K562 (cell line): Measurements from ENCODE around the gene PUM1. TPM values are rescaled to one million over a fixed set of nuclear protein-coding genes. Genes with fewer than 3 reads are reported as not detected.

Source experiments
- CEBPG ChIP-seq, 3 experiments: fragments of 200-800 bp in 1 of 3; sonication (Bioruptor generic) in 1 of 3; sonication (generic) in 1 of 3; formaldehyde crosslinking in 1 of 3; IDR thresholded peaks in 2 of 3; conservative IDR thresholded peaks in 1 of 3; 2 replicates each; pipeline versions ENCODE4 v1.6.1 to v1.8.0; 2016 to 2022; ENCODE audit warnings: missing compliant biosample characterization in 2 of 3, missing genetic modification characterization in 2 of 3, mild to moderate bottlenecking in 1 of 3, missing genetic modification reagents in 1 of 3
- DDX20 ChIP-seq: fragments of 450-650 bp; IDR thresholded peaks from 2 replicates; pipeline ENCODE4 v1.6.1; 2016; ENCODE audit warnings: missing genetic modification characterization, low read depth, mild to moderate bottlenecking, missing compliant biosample characterization, moderate library complexity
- GTF3C2 ChIP-seq: IDR thresholded peaks from 3 replicates; pipeline ENCODE4 v1.6.1; 2011; ENCODE audit warnings: borderline replicate concordance, mild to moderate bottlenecking, moderate library complexity; ENCODE audit not compliant: insufficient read length; ENCODE audit errors: extremely low read depth
- HDAC1 ChIP-seq, 2 experiments: fragments of 450-650 bp; IDR thresholded peaks; 2 replicates each; pipeline ENCODE4 v1.6.1; 2016 to 2017; ENCODE audit warnings: inconsistent platforms in 1 of 2, mild to moderate bottlenecking in 1 of 2, moderate library complexity in 1 of 2
- NCOA2 ChIP-seq, 2 experiments: fragments of 450-650 bp; IDR thresholded peaks; 2 replicates each; pipeline ENCODE4 v1.6.1; 2018; ENCODE audit warnings: mild to moderate bottlenecking in 2 of 2, moderate library complexity in 1 of 2; ENCODE audit not compliant: partially characterized antibody in 2 of 2
- PHF8 ChIP-seq: fragments of 200-600 bp; sonication (generic); IDR thresholded peaks from 2 replicates; pipeline ENCODE4 v1.6.1; 2012; ENCODE audit warnings: mixed run types, mild to moderate bottlenecking, inconsistent platforms, low read length, moderate library complexity, borderline replicate concordance
- POLR2B ChIP-seq: fragments of 450-650 bp; IDR thresholded peaks from 2 replicates; pipeline ENCODE4 v1.6.1; 2018; ENCODE audit warnings: low read depth; ENCODE audit not compliant: partially characterized antibody
- SRSF3 ChIP-seq: fragments of 200-400 bp; formaldehyde crosslinking; IDR thresholded peaks from 2 replicates; pipeline ENCODE4 v1.6.1; 2016; ENCODE audit warnings: mild to moderate bottlenecking, low read length, moderate library complexity; ENCODE audit not compliant: insufficient read depth
- TOE1 ChIP-seq, 2 experiments: fragments of 450-650 bp in 1 of 2; sonication (generic) in 1 of 2; formaldehyde crosslinking in 1 of 2; IDR thresholded peaks; 2 replicates each; pipeline versions ENCODE4 v1.7.1 to v1.8.0; 2016 to 2022; ENCODE audit warnings: borderline replicate concordance in 2 of 2, mild to moderate bottlenecking in 2 of 2, antibody characterized with exemption in 1 of 2, inconsistent platforms in 1 of 2, low read depth in 1 of 2, missing genetic modification reagents in 1 of 2, moderate library complexity in 1 of 2
- USF2 ChIP-seq: sonication (generic); formaldehyde crosslinking; IDR thresholded peaks from 2 replicates; pipeline ENCODE4 v1.5.0; 2020; ENCODE audit warnings: missing genetic modification reagents
- ZC3H11A ChIP-seq: IDR thresholded peaks from 2 replicates; pipeline ENCODE4 v1.6.1; 2012; ENCODE audit warnings: low read depth, low read length, improper control_type of control experiment
- ZNF143 ChIP-seq: sonication (generic); formaldehyde crosslinking; IDR thresholded peaks from 2 replicates; pipeline ENCODE4 v1.9.0; 2022; ENCODE audit warnings: mild to moderate bottlenecking, missing genetic modification reagents
- ZNF384 ChIP-seq: IDR thresholded peaks from 2 replicates; pipeline ENCODE4 v1.6.1; 2012; ENCODE audit warnings: low read depth, low read length, improper control_type of control experiment
- ZNF445 ChIP-seq: fragments of 250-450 bp; sonication (Bioruptor Pico); IDR thresholded peaks from 2 replicates; pipeline ENCODE4 v1.4.0; 2020; ENCODE audit warnings: low read depth, mild to moderate bottlenecking, moderate library complexity
- polyA plus RNA-seq, 8 experiments: library from polyadenylated mRNA; depleted of rRNA in 4 of 8; stranded (reverse) in 5 of 8; unstranded in 3 of 8; fragments of >200 nt; fragmentation: Nextera tagmentation in 2 of 8; fragmentation: Illumina TruSeq in 1 of 8; extraction: Ambion mirVana in 2 of 8; extraction: Trizol in 1 of 8; gene quantifications; 2 replicates each; pipeline versions ENCODE4 v1.2.1 to v1.2.3, GENCODE V29; 2011 to 2014; ENCODE audit warnings: inconsistent platforms in 1 of 8, missing spikeins in 1 of 8
- total RNA-seq, 7 experiments: library from RNA; depleted of rRNA in 6 of 7; stranded (reverse); fragments of >200 nt in 6 of 7; fragmentation: Illumina TruSeq in 2 of 7; extraction: Trizol in 2 of 7; gene quantifications; 2 replicates each; pipeline versions ENCODE4 v1.2.1 to v1.2.3, GENCODE V29; 2011 to 2021; ENCODE audit warnings: low replicate concordance in 1 of 7

The PUM1 gene
- total and polyA plus RNA-seq, 9 of the 15 experiments (the other 6 are each of a cell fraction or from before 2014, with no cell fraction given), result 37.7 to 104 (median 55.7) TPM

GRCh38 chr1:30975217-30975616, 90.3 kb downstream of the PUM1 start (continued):
- TF ChIP-seq PHF8 (no peak), TOE1 (IDR thresholded peaks at IDR 0.05; ENCODE audit: borderline replicate concordance) (no peak), TOE1 (CRISPR knock-in tag; IDR thresholded peaks at IDR 0.05; ENCODE audit: borderline replicate concordance, low read depth) (no peak), USF2 (CRISPR knock-in tag) (no peak), DDX20 (no peak), ZC3H11A (no peak), ZNF143 (no peak), ZNF445 (no peak), HDAC1 (IDR thresholded peaks at IDR 0.05) (no peak), SRSF3 (no peak), ZNF384 (no peak), POLR2B (no peak), NCOA2 (IDR thresholded peaks at IDR 0.05; ENCODE audit: partially characterized antibody in 2 of 2) (no peak), CEBPG (CRISPR knock-in tag; IDR thresholded peaks at IDR 0.05) (no peak), CEBPG (tag; conservative IDR thresholded peaks at IDR 0.05 in 1 of 2, IDR thresholded peaks at IDR 0.05 in 1 of 2) (no peak), GTF3C2 (no peak)
